ENCODE data around the gene XRCC5.

- no peak for TF ChIP-seq CTCF (IDR thresholded peaks at IDR 0.05)
- TF ChIP-seq POLR2A (IDR thresholded peaks at IDR 0.05): no peak
Observed at GRCh38 chr2:216078776-216079175, 30.4 kb upstream of the XRCC5 start.
